HepG2 (cell line): ENCODE data around the gene CDC14B. TPM values are rescaled to one million over a fixed set of nuclear protein-coding genes. Genes with fewer than 3 reads are reported as not detected.

Source experiments
- ATAC-seq: fragments of 200-7000 bp; cut with Tn5 transposase; 3 replicates; pipeline ENCODE4 v1.9.1; 2020; ENCODE audit warnings: mild to moderate bottlenecking, moderate library complexity
- BruUV-seq: library from RNA; stranded (reverse); fragments of 400-500 nt; replicated peaks from 2 replicates; lab custom pipeline; 2021; lab: Mats Ljungman, UMichigan
- CTCF ChIA-PET: fragments of 300-600 bp; formaldehyde crosslinking; extraction: SDS; loops from one replicate; lab custom pipeline; 2021; ENCODE audit warnings: low total read pairs, inconsistent platforms, low intra/inter-chr PET ratio; lab: Yijun Ruan, JAX
- POLR2A ChIA-PET: fragments of 350-600 bp; sonication (Branson Sonifier 250); formaldehyde crosslinking; loops from one replicate; lab custom pipeline; 2020; ENCODE audit warnings: antibody characterized with exemption, inconsistent platforms; lab: Yijun Ruan, JAX
- DNase-seq: peaks from one replicate; pipeline ENCODE4 v3.0.0-alpha.2; 2015; ENCODE audit warnings: low spot score
- FAIRE-seq: peaks from 3 replicates; lab custom pipeline; 2011; peaks lifted over from hg19 to GRCh38; lab: Jason Lieb, UNC
- H2AFZ ChIP-seq: one replicate; pipeline ENCODE4 v1.6.1; 2011; ENCODE audit warnings: low read length, inconsistent platforms
- H3K27ac ChIP-seq: fragments of 300-600 bp; 3 replicates; pipeline ENCODE4 v1.8.0; 2011; ENCODE audit warnings: mixed run types, mild to moderate bottlenecking, mixed read lengths, low read length, inconsistent platforms; ENCODE audit not compliant: insufficient read depth; ENCODE audit errors: extremely low read length
- H3K27me3 ChIP-seq, 2 experiments: fragments of 200-600 bp in 1 of 2; 2 replicates in 1 of 2; 3 replicates in 1 of 2; pipeline versions ENCODE4 v1.6.0 to v1.8.0; 2011; ENCODE audit warnings: low read length in 2 of 2, mild to moderate bottlenecking in 2 of 2, moderate library complexity in 2 of 2, inconsistent platforms in 1 of 2; ENCODE audit not compliant: insufficient read depth in 2 of 2, control insufficient read depth in 1 of 2
- H3K36me3 ChIP-seq, 2 experiments: fragments of 200-600 bp in 1 of 2; replicated peaks in 1 of 2; 2 replicates in 1 of 2; 3 replicates in 1 of 2; pipeline versions ENCODE4 v1.5.1 to v1.8.0; 2011; ENCODE audit warnings: low read length in 2 of 2, inconsistent platforms in 1 of 2; ENCODE audit not compliant: insufficient read depth in 2 of 2, control insufficient read depth in 1 of 2
- H3K4me1 ChIP-seq: 2 replicates; pipeline ENCODE4 v1.5.1; 2012; ENCODE audit warnings: low read length, inconsistent platforms; ENCODE audit not compliant: insufficient read depth
- H3K4me2 ChIP-seq: 2 replicates; pipeline ENCODE4 v1.6.0; 2011; ENCODE audit warnings: low read depth, low read length, inconsistent platforms
- H3K4me3 ChIP-seq, 3 experiments: fragments of 200-600 bp in 1 of 3; sonication (generic), shearing (Covaris generic) in 1 of 3; replicated peaks in 1 of 3; 2 replicates each; pipeline ENCODE4 v1.5.1; 2011 to 2016; ENCODE audit warnings: low read length in 3 of 3, inconsistent platforms in 2 of 3, low read depth in 2 of 3, mild to moderate bottlenecking in 2 of 3, control low read depth in 1 of 3, mixed read lengths in 1 of 3; ENCODE audit not compliant: insufficient read depth in 1 of 3
- H3K79me2 ChIP-seq: one replicate; pipeline ENCODE4 v1.6.1; 2011; ENCODE audit warnings: low read length, inconsistent platforms; ENCODE audit not compliant: insufficient read depth
- H3K9ac ChIP-seq: 2 replicates; pipeline ENCODE4 v1.6.0; 2011; ENCODE audit warnings: mild to moderate bottlenecking, low read depth, low read length, inconsistent platforms; ENCODE audit not compliant: insufficient read depth
- H3K9me3 ChIP-seq: 2 replicates; pipeline ENCODE4 v1.5.1; 2012; ENCODE audit warnings: mild to moderate bottlenecking, low read length
- H4K20me1 ChIP-seq: 2 replicates; pipeline ENCODE4 v1.6.0; 2011; ENCODE audit warnings: inconsistent platforms, mild to moderate bottlenecking, low read length, moderate library complexity; ENCODE audit not compliant: insufficient read depth
- CSRNP1 ChIP-seq: sonication (generic); formaldehyde crosslinking; IDR thresholded peaks from 2 replicates; pipeline ENCODE4 v1.8.1; 2023; ENCODE audit warnings: mild to moderate bottlenecking, missing genetic modification reagents
- ELF1 ChIP-seq: sonication (generic); formaldehyde crosslinking; IDR thresholded peaks from 2 replicates; pipeline ENCODE4 v1.4.0; 2020; ENCODE audit warnings: missing genetic modification reagents
- HMGA1 ChIP-seq: sonication (generic); formaldehyde crosslinking; conservative IDR thresholded peaks from 2 replicates; pipeline ENCODE4 v1.4.0; 2020; ENCODE audit warnings: missing genetic modification reagents
- KMT2B ChIP-seq: IDR thresholded peaks from 2 replicates; pipeline ENCODE4 v1.6.1; 2016; ENCODE audit warnings: missing genetic modification reagents, missing compliant biosample characterization
- PLSCR1 ChIP-seq: sonication (generic); formaldehyde crosslinking; IDR thresholded peaks from 2 replicates; pipeline ENCODE4 v1.5.0; 2020; ENCODE audit warnings: missing genetic modification reagents, mild to moderate bottlenecking, borderline replicate concordance
- PRMT3 ChIP-seq: sonication (generic); formaldehyde crosslinking; IDR thresholded peaks from 2 replicates; pipeline ENCODE4 v1.8.1; 2022; ENCODE audit warnings: low read depth, mild to moderate bottlenecking, moderate library complexity, missing genetic modification reagents, borderline replicate concordance
- ZNF225 ChIP-seq: sonication (generic); formaldehyde crosslinking; IDR thresholded peaks from 2 replicates; pipeline ENCODE4 v1.4.0; 2020; ENCODE audit warnings: mild to moderate bottlenecking, missing genetic modification reagents
- ZNF569 ChIP-seq: sonication (generic); formaldehyde crosslinking; IDR thresholded peaks from 2 replicates; pipeline ENCODE4 v1.5.0; 2020; ENCODE audit warnings: mild to moderate bottlenecking, missing genetic modification reagents, moderate library complexity, borderline replicate concordance
- ZSCAN9 ChIP-seq: IDR thresholded peaks from 2 replicates; pipeline ENCODE4 v1.6.1; 2016; ENCODE audit warnings: borderline replicate concordance
- WGBS: methylation state at CpG from one replicate; pipeline ENCODE4 v1.1.6; 2017; ENCODE audit warnings: low lambda C conversion rate; 5-methylcytosine and 5-hydroxymethylcytosine counted together
- in situ Hi-C: cut with HindIII; loops from 2 replicates; pipeline ENCODE4 v1.10.0; 2017; ENCODE audit warnings: low pct_unique_long_range_greater_than_20kb; ENCODE audit not compliant: extremely low pct_ligation_motif_present
- intact Hi-C: fragments of 100-400 bp; cut with micrococcal nuclease; formaldehyde crosslinking; loops from one replicate; pipeline ENCODE4 v1.10.0; 2022; ENCODE audit not compliant: unreplicated experiment
- polyA plus RNA-seq, 8 experiments: library from polyadenylated mRNA; depleted of rRNA in 3 of 8; stranded (reverse) in 7 of 8; unstranded in 1 of 8; fragments of >200 nt; fragmentation: Illumina TruSeq in 4 of 8; extraction: Trizol in 4 of 8; gene quantifications; 2 replicates each; pipeline versions ENCODE4 v1.2.1 to v1.2.3, GENCODE V29; 2011 to 2016; ENCODE audit warnings: low read depth in 4 of 8, missing spikeins in 1 of 8, mixed read lengths in 1 of 8; ENCODE audit not compliant: insufficient read depth in 1 of 8
- total RNA-seq, 5 experiments: library from RNA; depleted of rRNA; stranded (reverse); fragments of >200 nt; fragmentation: Illumina TruSeq; extraction: Trizol; gene quantifications; 2 replicates each; pipeline ENCODE4 v1.2.3, GENCODE V29; 2016; ENCODE audit warnings: low read depth in 1 of 5

Gene CDC14B
- total and polyA plus RNA-seq, 2 of the 13 experiments (the other 11 are each of a cell fraction or from before 2014, with no cell fraction given) = 25.8 to 33.3 TPM

- Histone ChIP-seq H3K4me3 (no peak overlapping the region), H3K27me3 (no peaks in the 10 kb centered on the region), H2AFZ (no peak overlapping the region), H3K4me1 (peaks cover 31% of the 10 kb centered on the region), H4K20me1 (peaks cover 11% of the 10 kb centered on the region), H3K79me2 (peaks cover 65% of the 10 kb centered on the region), H3K36me3 (no peaks in the 10 kb centered on the region), H3K27ac (no peak overlapping the region), H3K4me2 (no peak overlapping the region), H3K9ac (no peak overlapping the region), H3K9me3 (no peaks in the 10 kb centered on the region)
- WGBS = 93% methylated on average over 12 of the region's 12 CpGs
- POLR2A ChIA-PET = interaction anchor here (1.0 kb wide), 1 partner anchor 32 kb away, joined by 3 read pairs; the partner anchor contains the start of gene CDC14B
- in situ Hi-C loops (no loop called here), intact Hi-C loops (no loop called here)
- no TSS peak for BruUV-seq
- TF ChIP-seq ZSCAN9 (no peak), ZNF569 (CRISPR knock-in tag) (no peak), KMT2B (CRISPR knock-in tag) (no peak), ELF1 (no peak), PLSCR1 (no peak), ZNF225 (CRISPR knock-in tag) (no peak)
- CTCF ChIA-PET = no interaction called here
- FAIRE-seq = no peak
- no peak for DNase-seq
- peak; percentile 47; the same call in 2 of the 3 replicates for ATAC-seq
These were observed 32.0 kb downstream of the CDC14B start for GRCh38 chr9:96587338-96588315.

GRCh38 chr9:96585426-96585825 lies 34.2 kb downstream of the CDC14B start:
- no peaks in the 10 kb centered on the region for H3K27me3 ChIP-seq
- intact Hi-C loops (no loop called here), in situ Hi-C loops (no loop called here)
- H3K27ac ChIP-seq = no peak overlapping the region
- no TSS peak for BruUV-seq
- ChIA-PET POLR2A (no interaction called here), CTCF (no interaction called here)
- peaks cover 10% of the 10 kb centered on the region for H4K20me1 ChIP-seq
- H3K4me3 ChIP-seq = no peak overlapping the region
- peaks cover 40% of the 10 kb centered on the region for H3K4me1 ChIP-seq
- no peak for FAIRE-seq
- no peak for DNase-seq
- no peak overlapping the region for H2AFZ ChIP-seq
- H3K9ac ChIP-seq = no peak overlapping the region
- H3K4me2 ChIP-seq = no peak overlapping the region
- peaks cover 63% of the 10 kb centered on the region for H3K79me2 ChIP-seq
- H3K36me3 ChIP-seq = no peaks in the 10 kb centered on the region
- no peaks in the 10 kb centered on the region for H3K9me3 ChIP-seq
- ATAC-seq = no peak
- no peak for TF ChIP-seq CSRNP1 (CRISPR knock-in tag)
- TF ChIP-seq HMGA1 (CRISPR knock-in tag) = no peak
- TF ChIP-seq PRMT3 (CRISPR knock-in tag) = no peak
